ENCODE data around the gene LIN28A.

Gene LIN28A

DNA sequence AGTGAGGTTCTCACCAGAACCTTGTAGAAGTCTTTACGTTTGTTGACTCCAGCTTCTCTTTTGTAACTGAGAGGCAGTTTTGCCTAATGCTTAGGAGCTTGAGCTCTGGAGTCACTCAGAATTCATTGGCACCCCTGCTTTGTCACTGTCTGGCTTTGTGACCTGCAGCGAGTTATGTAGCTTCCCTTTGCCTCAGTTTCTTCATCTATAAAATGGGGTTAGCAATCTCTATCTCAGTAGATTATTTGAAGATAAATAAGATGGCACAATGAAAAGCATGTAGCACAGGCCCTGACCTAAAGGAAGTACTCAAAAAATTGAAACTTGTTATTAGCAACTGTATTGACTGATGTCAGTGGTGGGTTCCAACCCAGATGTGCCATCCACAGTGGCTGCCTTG is 29.6 kb downstream of the LIN28A start:
- DNase-seq: no peak

DNA sequence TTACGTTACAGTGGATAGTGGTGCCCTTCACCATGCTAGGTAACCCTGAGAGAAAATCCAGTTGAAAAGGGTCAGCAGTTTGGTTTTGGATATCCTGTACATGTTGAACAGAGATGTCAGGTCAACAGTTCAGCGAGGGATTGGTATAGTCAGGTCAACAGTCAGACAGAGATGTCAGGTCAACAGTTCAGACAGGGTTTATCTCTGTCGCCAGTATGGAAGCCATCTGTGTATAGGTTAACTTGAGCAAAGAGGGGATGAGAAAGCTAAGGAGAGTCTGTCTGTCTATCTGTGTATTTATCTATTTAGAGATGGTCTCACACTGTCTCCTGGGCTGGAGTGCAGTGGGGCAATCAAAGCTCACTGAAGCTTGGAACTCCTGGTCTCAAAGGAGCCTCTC is 39.3 kb downstream of the LIN28A start:
- DNase-seq: no peak

DNA sequence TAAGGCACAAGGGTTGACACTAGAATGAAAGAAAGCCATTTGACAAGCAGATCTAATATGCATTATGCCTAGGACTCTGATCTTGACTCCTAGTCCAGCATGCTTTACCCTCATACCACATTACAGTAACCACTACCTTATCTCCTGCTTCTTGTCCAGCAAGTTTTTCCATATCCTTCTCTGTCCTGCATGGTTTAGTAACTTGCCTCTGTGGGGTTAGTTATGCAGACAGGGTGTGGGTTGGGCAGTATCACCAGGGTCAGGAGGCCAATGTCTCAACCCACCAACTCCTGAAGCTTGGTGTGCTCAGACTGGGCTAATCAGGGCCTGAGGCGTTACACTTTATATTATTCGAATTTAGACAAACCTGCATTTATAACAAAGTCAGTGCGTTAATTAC is 40.3 kb downstream of the LIN28A start:
- no peak for DNase-seq

DNA sequence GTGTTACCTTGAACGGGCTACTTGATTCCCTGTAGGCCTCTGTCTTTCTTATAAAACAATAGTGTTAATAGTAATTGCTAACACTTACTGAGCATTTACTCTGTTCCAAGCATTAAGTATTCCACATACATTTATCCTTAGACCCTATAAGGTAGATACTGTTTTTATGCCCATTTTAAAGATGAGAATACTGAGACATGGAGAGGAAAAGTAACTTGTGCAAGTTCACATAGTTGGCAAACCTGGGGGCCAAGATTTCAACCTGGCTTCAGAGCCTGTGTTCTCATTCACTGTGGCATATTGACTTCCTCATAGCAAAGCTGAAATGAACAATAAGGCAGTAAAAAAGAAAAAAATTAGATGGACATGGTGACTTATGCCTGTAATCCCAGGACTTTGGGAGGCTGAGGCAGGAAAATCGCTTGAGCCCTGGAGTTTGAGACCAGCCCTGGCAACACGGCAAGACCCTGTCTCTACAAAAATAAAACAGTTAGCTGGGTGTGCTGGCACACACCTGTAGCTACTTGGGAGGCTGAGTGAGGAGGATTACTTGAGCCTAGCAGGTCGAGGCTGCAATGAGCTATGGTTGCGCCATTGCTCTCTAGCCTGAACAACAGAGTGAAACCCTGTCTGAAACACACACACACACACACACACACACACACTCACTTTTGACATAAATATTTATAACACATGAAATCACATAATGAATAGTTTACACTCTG is 42.0 kb downstream of the LIN28A start:
- DNase-seq: no peak

DNA sequence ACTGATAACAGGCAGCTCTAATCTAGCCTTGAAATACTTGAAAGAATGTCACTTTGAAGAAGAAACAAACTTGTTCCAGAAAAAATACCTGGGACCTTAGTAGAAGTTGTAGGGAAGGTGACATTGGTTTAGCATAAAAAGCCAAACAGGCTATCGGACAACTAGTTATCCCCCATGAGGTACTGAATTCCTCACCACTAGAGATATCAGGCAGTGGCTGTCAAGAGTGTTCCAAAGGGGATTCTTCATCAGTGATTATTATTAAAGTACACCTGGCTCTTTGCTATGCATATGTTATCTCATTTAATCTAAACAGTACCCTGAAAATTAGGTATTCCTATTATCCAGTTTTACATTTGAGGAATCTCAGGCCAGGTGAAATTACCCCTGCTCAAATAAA is 48.5 kb downstream of the LIN28A start:
- no peak for DNase-seq

DNA sequence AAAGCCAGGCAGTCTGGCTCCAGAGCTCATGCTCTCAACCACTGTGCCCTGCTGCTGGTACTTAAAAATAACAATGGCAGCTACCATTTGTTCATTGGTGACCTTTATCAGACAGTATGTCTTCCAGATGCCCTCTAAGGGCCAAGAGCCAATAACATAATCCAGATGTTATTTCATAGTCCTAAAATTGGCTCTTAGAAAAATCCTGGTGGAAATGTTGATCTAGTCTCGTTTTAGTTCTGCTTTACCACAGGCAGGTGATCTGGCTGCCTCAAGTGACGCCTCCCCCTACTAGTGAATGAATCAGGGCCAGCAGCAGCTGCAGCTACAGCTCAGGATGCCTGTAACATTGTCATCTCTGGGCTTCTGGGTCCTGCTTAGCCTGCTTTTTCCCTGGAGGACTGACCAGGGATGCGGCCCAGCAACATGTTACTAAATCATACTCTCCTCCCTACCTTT is 49.0 kb downstream of the LIN28A start:
- no peak for DNase-seq

DNA sequence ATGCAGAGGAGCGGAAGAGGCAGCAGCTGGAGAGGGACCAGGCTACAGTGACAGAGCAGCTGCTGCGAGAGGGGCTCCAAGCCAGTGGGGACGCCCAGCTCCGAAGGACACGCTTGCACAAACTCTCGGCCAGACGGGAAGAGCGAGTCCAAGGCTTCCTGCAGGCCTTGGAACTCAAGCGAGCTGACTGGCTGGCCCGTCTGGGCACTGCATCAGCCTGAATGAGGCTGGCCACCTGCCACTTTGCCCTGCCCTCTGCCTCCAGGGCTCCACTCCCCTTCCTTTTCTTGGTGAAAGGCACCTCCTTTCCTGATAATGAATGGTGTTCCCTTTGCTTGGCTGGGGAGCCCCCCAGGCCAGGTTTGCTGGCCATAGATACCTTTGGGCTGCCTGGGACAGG is 58.3 kb downstream of the LIN28A start:
- peak; percentile 73 for DNase-seq

DNA sequence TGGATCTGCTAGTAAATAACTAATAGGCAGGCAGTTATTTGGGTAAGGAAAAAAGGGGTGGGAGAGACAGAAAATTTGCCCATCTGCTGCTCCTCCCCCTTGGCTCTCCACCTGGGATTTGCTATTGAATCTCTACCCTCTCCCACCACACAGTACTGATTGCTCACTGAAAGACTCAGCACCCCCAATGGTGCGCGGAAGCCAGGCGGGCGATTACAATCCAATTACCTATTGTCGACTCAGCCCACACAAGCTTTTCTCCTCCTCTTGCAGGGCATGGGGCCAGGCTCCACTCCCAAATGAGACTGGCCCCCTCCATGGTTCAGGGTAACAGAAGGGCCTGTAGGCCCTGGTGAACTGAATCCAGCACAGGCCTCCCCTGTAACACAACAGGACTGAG is 58.9 kb downstream of the LIN28A start:
- DNase-seq: no peak

DNA sequence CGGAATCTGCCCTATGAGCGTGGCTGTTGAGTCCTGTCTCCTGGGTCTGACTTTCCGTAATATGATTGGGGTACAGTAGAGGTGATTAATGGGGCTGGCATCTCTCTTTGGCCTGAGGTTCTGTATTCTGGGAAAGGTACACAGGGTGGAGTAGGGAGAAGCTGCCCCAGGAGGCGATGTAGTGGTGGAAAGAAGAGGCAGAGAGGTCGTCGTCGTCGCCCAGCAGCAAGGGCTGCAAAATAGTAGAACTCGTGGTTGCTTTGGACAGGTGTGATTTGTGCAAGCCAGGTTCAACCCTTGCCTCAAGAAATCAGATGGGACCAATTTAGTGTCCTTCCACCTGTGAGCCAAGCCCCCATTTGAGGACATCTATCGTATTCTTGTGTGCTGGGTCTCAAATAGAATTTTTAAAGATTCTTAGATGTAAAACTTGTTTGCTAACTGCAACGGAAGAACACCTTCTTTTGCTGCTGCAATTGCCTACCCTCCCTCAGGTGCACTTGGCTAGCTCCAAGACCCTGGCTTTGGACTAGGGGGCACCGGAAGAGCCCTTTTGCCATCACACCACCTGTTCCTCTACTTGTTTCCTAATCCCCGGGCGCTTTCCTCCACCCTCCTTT is 60.4 kb downstream of the LIN28A start:
- DNase-seq: no peak

DNA sequence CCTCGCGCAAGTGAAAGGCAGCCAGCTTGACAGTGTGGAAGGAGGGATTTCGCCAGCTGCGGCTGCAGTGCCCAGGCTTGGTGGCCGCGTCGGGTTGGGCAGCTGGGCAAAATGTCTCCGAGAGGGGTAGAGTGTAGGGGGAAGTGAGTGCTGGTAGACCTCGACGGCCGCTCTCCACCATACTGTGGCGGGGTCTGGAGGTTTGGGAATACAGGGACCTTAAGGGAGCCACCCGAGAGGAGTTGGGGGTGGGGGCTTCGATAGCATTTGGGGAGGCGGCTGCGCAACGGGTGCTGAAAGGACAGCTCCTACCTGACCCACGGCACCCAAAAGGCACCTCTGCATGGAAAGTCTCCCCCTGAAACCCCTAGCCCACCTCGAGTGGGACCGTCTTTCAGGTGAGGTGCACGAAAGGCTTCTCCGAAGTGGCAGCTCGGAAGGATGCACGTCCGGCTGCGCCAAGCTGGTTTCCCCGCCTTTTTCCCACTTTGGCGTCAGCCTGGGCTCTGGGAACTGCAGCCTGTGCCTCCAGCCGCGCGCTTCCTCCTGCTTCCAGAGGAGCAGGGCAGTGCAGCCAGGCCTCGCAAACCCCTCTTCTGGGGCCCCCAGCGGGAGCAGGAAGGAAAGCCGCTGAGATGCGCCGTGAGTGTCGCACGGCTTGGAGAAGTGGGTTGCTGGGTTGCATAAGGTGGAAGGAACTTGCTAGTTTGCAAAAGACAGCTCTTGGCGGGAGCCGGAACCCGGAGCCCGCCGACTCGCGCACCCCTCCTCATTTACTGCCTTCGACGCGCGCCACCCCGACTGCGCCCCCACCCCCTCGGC is 61.1 kb downstream of the LIN28A start:
- DNase-seq: peak; percentile 64

DNA sequence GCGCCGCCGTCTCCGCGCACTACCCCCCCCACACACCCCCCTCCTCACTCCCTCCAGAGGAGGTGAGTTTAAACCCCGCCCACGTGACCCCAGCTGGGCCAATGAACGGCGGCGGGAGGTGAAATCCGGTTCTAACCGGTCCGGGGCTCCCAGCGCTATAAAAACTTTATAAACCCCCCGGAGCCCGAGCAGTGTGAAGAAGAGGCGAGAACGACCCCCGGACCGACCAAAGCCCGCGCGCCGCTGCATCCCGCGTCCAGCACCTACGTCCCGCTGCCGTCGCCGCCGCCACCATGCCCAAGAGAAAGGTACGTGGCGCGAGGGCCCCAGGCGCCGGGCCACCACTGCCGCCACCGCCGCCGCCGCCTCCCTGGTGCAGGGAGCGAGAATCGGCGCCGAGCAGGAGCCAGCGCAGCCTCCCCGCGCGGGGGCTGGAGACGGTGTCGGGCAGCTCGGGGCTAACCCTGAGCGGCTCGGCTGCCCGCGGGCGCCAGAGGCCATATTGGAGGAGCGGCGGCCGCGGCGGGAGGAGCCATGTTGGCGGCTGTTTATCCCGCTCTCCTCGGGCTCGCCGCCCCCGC is 61.8 kb downstream of the LIN28A start, which contains the start of gene HMGN2:
Gene HMGN2, plus strand, starts transcription at position 121 of the 581 bp plus-strand sequence. Its CDS starts 173 bp downstream, at position 294.
- DNase-seq: peak; percentile 95

DNA sequence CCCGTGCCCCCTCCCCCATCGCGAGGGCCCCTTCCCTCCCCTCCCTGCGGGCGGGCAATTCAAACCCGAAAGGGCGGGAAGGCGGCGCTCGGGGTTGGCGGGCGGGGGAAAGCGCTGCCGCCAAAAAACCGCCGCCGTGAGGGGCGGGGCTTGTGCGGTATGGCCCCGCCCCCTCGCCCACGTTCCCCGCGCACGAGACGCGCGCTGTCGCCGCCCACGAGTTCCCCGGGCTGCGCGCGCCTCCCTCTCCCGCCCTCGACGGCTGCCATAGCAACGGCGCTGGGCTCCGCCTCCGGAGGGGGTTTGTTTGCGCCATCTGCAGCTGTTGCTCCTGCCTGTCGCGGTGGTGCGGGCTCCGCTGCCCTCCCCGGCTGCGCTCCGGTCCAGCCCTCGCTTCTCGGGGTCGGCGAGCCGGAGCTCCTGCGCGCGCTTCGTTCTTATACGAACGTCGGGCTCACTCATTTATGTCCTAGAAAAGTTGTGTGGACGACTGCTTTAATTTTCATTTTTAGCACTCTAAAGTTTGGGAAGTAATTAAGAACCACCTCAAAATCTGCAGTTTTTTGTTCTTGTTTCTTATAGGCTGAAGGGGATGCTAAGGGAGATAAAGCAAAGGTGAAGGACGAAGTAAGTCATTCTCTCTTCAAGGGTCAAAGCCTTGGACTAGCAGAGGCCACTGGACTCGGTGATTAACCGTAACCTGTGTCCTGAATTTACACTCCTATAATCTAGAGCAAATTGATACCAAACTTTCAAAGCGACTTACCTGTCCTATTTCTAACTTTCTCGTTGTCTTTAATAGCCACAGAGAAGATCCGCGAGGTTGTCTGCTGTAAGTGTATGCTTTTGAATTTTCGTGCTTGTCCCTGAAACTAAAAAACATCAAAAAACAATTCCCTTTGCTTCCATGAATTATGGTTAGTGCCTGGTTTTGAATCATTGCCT is 62.6 kb downstream of the LIN28A start:
- DNase-seq: peak; percentile 96

DNA sequence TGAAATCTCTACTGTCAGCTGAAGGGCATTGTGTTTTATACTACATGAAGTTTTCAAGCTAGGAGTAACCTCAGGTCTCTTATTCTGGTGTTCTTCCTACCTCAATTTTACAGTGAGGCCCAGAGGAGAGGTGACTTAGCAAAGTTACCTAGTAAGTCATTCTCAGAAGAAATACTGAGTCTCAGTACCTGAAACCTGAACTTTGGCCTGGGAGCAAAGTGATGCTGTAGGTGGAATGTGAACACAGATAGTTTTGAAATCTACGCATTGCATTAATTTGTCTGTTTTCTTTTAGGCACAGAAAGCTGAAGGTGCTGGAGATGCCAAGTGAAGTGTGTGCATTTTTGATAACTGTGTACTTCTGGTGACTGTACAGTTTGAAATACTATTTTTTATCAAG is 64.2 kb downstream of the LIN28A start:
- no peak for DNase-seq

DNA sequence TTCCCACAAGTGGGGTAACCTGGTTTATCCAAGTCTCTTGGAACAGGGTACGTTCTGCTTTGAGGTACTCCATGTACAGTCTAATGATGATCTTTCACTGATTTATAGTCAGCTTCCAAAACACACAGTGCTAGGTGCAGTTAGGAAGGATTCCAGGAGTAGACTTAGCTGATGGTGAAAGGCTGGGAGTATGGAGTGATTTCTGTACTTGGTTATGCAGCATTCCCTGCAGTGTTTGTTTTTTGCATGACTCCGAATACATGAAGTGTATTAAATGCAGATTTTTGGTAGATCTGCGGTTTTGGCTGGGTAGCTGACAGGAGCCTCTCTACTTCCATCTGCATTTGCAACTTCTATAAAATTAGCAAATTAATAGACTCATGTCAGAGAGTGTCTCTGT is 65.4 kb downstream of the LIN28A start:
- no peak for DNase-seq

DNA sequence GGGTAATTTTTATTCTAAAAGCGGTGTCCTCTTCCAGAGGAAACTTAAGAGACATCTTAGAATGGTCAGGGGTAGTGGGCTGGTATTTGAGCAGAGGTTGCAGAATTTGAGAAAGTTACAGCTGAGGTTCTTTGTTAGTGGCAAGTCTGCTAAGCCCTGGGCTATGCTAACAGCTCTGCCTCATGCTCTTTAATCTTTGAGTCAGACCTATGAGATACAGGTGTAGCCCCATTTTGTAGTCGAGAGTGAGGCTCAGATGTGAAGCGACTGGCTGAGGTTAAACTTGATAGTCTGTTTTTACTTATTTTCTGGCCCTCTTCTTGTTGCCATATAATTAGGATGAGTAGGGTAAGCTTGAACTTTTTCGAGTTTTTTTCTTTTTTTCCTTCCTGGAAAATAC is 66.3 kb downstream of the LIN28A start:
- no peak for DNase-seq

DNA sequence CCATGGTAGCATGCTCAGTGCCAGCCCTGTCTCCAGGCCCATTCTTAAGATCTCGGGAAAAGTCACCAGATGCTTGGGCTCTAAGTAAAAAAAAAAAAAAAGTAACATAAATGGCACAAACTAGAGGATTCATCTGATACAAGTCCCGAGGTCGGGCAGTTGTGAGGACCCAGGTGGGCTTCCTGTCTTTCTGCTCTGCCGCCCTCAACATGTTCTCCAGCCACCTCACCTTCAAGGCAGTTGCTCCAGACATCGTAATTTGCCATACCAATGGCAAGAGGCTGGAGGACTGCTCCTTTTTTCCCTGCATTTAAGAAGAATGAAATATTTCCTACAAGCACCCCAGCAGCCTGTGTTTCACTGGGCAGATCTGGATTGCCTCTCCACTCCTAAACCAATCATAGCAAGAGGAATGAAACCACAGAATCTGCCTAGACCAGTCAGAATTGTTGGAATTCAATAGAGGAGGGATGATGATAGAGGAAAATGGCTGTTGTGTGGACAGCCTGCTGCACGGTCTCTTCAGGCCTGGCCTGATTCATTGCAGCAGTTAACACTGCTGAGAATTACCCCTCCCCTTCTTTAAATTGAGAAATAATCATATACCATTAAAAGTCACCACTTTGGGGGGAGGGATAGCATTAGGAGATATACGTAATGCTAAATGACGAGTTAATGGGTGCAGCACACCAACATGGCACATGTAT is 67.0 kb downstream of the LIN28A start:
- no peak for DNase-seq

DNA sequence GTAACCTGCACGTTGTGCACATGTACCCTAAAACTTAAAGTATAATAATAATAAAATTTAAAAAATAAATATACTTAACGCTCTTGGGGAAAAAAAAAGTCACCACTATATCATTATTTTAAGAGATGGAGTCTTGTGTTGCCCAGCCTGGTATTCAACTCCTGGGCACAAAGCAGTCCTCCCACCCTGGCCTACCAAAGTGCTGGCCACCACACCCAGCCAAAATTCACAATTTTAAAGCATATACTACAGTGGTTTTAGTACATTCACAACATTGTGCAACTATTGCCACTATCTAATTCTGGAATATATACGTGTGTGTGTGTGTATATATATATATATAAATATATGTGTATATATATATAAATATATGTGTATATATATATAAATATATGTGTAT is 67.5 kb downstream of the LIN28A start:
- DNase-seq: no peak

DNA sequence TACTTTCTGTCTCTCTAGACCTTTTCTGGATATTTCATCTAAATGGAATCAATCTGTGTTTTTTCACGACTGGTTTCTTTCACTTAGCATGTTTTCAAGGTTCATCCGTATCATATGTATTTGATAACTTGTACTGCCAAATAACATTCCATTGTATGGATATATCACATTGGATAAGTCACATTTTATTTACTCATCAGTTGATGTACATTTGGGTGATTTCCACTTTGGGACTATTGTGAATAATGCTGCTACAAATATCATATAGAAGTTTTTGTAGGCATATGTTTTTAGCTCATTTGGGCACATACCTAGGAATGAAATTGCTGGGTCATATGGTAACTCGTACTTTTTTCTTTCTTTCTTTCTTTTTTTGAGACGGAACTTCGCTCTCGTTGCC is 68.4 kb downstream of the LIN28A start:
- DNase-seq: no peak
